Sigmoid colon (tissue), 4 donors: ENCODE measurements around the gene CLDN10.

Experiments used
- POLR2A ChIP-seq, 2 donors: fragments of 450-650 bp; IDR thresholded peaks; one replicate each; pipeline ENCODE4 v1.6.1; 2016; ENCODE audit warnings: antibody characterized with exemption in 2 of 2, mild to moderate bottlenecking in 2 of 2, moderate library complexity in 2 of 2
- POLR2AphosphoS5 ChIP-seq, 4 donors: sonication (generic); formaldehyde crosslinking; IDR thresholded peaks; one replicate each; pipeline ENCODE4 v1.6.1; 2017; ENCODE audit warnings: antibody characterized with exemption in 4 of 4
- TF ChIP-seq, protein P1 (sequence below), 4 experiments: fragments of 450-650 bp in 3 of 4; fragments of 200-600 bp in 1 of 4; IDR thresholded peaks; one replicate each; pipeline ENCODE4 v1.5.1; 2016 to 2019; ENCODE audit warnings: antibody characterized with exemption in 4 of 4, mild to moderate bottlenecking in 3 of 4, moderate library complexity in 2 of 4

DNA sequence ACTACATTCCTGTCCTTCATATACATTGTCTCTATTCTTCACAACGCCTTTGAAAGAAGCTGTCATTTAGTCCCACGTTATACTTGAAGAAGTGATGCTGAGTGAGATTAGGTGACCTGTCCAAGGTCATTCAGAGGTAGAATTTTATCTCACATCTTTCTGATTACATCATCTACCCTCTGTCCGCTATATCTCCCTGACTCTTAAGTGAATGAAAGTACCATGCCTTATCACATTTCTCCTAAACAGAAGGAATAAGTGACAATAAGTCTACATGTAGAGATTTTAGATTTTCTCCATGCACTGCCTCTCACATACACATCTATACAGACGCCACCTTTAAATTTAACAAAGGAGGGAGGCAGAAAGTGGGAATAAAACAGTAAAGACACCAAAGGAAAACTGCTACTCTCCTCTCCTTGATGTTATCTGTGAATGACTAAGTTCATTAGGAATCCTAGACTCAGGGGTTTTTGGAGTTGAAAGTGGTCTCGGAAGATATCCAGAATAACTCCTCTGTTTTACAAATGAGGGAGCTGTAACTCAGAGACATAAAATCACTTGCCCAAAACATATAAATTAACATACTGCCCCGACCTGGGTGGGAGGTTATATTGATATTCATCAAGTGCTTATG is 4.9 kb upstream of the CLDN10 start:
- TF ChIP-seq, protein P1, sequence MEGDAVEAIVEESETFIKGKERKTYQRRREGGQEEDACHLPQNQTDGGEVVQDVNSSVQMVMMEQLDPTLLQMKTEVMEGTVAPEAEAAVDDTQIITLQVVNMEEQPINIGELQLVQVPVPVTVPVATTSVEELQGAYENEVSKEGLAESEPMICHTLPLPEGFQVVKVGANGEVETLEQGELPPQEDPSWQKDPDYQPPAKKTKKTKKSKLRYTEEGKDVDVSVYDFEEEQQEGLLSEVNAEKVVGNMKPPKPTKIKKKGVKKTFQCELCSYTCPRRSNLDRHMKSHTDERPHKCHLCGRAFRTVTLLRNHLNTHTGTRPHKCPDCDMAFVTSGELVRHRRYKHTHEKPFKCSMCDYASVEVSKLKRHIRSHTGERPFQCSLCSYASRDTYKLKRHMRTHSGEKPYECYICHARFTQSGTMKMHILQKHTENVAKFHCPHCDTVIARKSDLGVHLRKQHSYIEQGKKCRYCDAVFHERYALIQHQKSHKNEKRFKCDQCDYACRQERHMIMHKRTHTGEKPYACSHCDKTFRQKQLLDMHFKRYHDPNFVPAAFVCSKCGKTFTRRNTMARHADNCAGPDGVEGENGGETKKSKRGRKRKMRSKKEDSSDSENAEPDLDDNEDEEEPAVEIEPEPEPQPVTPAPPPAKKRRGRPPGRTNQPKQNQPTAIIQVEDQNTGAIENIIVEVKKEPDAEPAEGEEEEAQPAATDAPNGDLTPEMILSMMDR (IDR thresholded peaks at IDR 0.05) = no peak
- TF ChIP-seq POLR2AphosphoS5 (IDR thresholded peaks at IDR 0.05) (no peak), POLR2A (IDR thresholded peaks at IDR 0.05) (no peak)
